Mononuclear cell (primary cell): ENCODE data around the gene ASB3. TPM values are rescaled to one million over a fixed set of nuclear protein-coding genes. Genes with fewer than 3 reads are reported as not detected.

Experiments used
- H3K27me3 ChIP-seq: 2 replicates; pipeline ENCODE4 v1.6.0; 2011; ENCODE audit warnings: low read length, control low read depth; ENCODE audit not compliant: insufficient read depth
- H3K4me1 ChIP-seq: 2 replicates; pipeline ENCODE4 v1.5.1; 2011; ENCODE audit warnings: mild to moderate bottlenecking, low read length, control low read depth; ENCODE audit not compliant: insufficient read depth
- H3K4me3 ChIP-seq: 2 replicates; pipeline ENCODE4 v1.5.1; 2011; ENCODE audit warnings: mild to moderate bottlenecking, low read length, moderate library complexity
- H3K9me3 ChIP-seq: 2 replicates; pipeline ENCODE4 v1.5.1; 2011; ENCODE audit warnings: low read depth, mild to moderate bottlenecking, control low read depth, low read length
- total RNA-seq: library from RNA; depleted of rRNA; stranded (reverse); fragments of >200 nt; gene quantifications from one replicate; pipeline ENCODE4 v1.2.3, GENCODE V29; 2012

Gene ASB3
- total RNA-seq, 1 donor: 33.7 TPM

- H3K27me3 ChIP-seq: no peaks in the 10 kb centered on the region
- H3K9me3 ChIP-seq: no peaks in the 10 kb centered on the region
- H3K4me1 ChIP-seq: no peaks in the 10 kb centered on the region
- H3K4me3 ChIP-seq: no peak overlapping the region
Measured at GRCh38 chr2:53813151-53813550, 26.4 kb upstream of the ASB3 start.

DNA sequence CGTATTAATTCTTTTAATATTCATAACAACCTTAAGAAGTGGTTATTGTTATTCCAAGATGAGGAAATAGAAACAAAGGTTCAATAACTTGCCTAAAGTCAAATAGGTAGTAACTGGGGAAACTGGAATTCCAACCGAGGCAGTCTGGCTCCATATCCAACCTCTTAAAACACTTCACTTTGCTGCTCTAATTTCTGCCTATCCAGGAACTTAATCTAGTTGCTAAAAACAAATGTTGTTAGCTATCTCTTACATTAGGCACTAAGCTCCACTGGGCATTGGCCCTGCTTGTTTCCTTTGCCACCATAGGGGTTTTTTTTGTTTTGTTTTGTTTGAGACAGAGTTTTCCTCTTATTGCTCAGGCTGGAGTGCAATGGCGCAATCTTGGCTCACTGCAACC lies 24.8 kb upstream of the ASB3 start:
- Histone ChIP-seq H3K27me3 (no peaks in the 10 kb centered on the region), H3K9me3 (no peaks in the 10 kb centered on the region), H3K4me1 (no peaks in the 10 kb centered on the region), H3K4me3 (no peak overlapping the region)

GRCh38 chr2:53802617-53803151 lies 15.9 kb upstream of the ASB3 start:
- no peaks in the 10 kb centered on the region for H3K4me1 ChIP-seq
- H3K4me3 ChIP-seq: no peak overlapping the region
- H3K27me3 ChIP-seq: no peaks in the 10 kb centered on the region
- no peaks in the 10 kb centered on the region for H3K9me3 ChIP-seq

DNA sequence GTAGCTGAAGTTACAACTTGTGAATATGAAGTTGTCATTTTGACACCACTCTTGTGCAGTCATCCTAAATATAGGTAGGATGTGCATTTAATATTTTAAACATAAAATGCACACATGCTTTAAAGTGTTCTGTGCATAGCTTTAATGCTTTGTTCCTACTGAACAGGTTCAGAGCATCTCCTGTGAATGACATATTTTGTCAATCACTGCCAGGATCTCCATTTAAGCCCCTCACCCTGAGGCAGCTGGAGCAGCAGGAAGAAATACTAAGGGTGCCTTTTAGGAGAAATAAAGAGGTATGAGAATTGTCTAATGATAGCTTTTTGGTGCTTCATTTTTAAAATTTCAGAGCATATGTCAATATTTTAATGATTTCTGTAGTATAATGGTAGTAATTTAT lies 14.8 kb upstream of the ASB3 start:
- Histone ChIP-seq H3K4me1 (no peaks in the 10 kb centered on the region), H3K27me3 (no peaks in the 10 kb centered on the region), H3K4me3 (no peak overlapping the region), H3K9me3 (no peaks in the 10 kb centered on the region)

GRCh38 chr2:53793821-53794220 lies 7.1 kb upstream of the ASB3 start:
- no peaks in the 10 kb centered on the region for H3K4me1 ChIP-seq

DNA sequence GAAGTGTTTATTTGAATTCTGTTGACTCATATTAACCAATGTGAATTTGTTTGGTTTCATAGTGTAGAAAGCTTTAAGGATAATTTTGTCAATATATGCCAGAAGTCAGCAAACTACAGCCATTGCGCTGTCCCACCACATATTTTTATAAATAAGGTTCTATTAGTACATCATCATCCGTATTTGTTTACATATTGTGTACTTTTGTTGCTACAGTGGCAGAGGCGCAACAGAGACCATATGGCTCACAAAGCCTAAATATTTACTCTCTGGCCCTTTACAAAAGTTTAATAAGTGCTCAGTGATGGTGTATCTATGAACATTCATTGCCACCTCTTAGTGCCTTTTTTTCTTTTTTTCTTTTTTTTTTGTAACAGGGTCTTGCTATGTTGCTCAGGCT lies 6.5 kb upstream of the ASB3 start:
- Histone ChIP-seq H3K4me1 (peaks cover 3% of the 10 kb centered on the region), H3K4me3 (no peak overlapping the region), H3K9me3 (no peaks in the 10 kb centered on the region), H3K27me3 (no peaks in the 10 kb centered on the region)

More at GRCh38 chr2:53793821-53794220, 7.1 kb upstream of the ASB3 start:
- no peak overlapping the region for H3K4me3 ChIP-seq
- H3K9me3 ChIP-seq: no peaks in the 10 kb centered on the region
- no peaks in the 10 kb centered on the region for H3K27me3 ChIP-seq

GRCh38 chr2:53787614-53788289 lies 999 bp upstream of the ASB3 start:
- Histone ChIP-seq H3K4me3 (peak overlapping the region; percentile 96), H3K27me3 (no peaks in the 10 kb centered on the region), H3K9me3 (no peaks in the 10 kb centered on the region), H3K4me1 (peaks cover 36% of the 10 kb centered on the region)

- Histone ChIP-seq H3K9me3 (no peaks in the 10 kb centered on the region), H3K27me3 (no peaks in the 10 kb centered on the region), H3K4me1 (peaks cover 40% of the 10 kb centered on the region), H3K4me3 (peak overlapping the region; percentile 96)
Measured at GRCh38 chr2:53786352-53786704, 425 bp downstream of the ASB3 start.

GRCh38 chr2:53785366-53785765 lies 1.4 kb downstream of the ASB3 start:
- Histone ChIP-seq H3K4me3 (no peak overlapping the region), H3K27me3 (no peaks in the 10 kb centered on the region), H3K4me1 (peaks cover 40% of the 10 kb centered on the region), H3K9me3 (no peaks in the 10 kb centered on the region)

DNA sequence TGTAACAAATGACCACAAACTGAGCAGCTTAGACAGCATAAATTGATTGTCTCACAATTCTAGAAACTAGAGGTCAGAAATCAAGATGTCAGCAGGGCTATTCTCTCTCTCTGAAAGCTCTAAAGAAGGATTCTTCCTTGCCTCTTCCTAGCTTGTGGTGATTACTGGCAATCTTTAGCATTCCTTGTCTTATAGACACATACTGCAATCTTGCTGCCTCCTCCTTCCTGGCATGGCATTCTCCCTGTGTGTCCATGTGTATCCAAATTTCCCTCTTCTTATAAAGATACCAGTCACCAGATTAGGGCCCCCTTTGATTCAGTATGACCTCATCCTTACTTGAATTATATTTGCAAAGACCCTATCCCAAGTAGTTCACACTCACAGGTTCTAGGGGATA lies 2.3 kb downstream of the ASB3 start:
- Histone ChIP-seq H3K9me3 (no peaks in the 10 kb centered on the region), H3K4me1 (peaks cover 40% of the 10 kb centered on the region), H3K4me3 (no peak overlapping the region), H3K27me3 (no peaks in the 10 kb centered on the region)

GRCh38 chr2:53782676-53783075 lies 4.1 kb downstream of the ASB3 start:
- Histone ChIP-seq H3K27me3 (no peaks in the 10 kb centered on the region), H3K4me1 (peaks cover 31% of the 10 kb centered on the region), H3K9me3 (no peaks in the 10 kb centered on the region), H3K4me3 (no peak overlapping the region)

GRCh38 chr2:53780056-53780455 lies 6.7 kb downstream of the ASB3 start:
- Histone ChIP-seq H3K27me3 (no peaks in the 10 kb centered on the region), H3K4me1 (peaks cover 17% of the 10 kb centered on the region), H3K9me3 (no peaks in the 10 kb centered on the region), H3K4me3 (no peak overlapping the region)

- Histone ChIP-seq H3K4me1 (peaks cover 6% of the 10 kb centered on the region), H3K27me3 (no peaks in the 10 kb centered on the region), H3K9me3 (no peaks in the 10 kb centered on the region), H3K4me3 (no peak overlapping the region)
Measured at GRCh38 chr2:53778536-53779162, 8.1 kb downstream of the ASB3 start.

GRCh38 chr2:53777134-53777533 lies 9.6 kb downstream of the ASB3 start:
- no peaks in the 10 kb centered on the region for H3K4me1 ChIP-seq
- H3K9me3 ChIP-seq: no peaks in the 10 kb centered on the region
- no peak overlapping the region for H3K4me3 ChIP-seq
- no peaks in the 10 kb centered on the region for H3K27me3 ChIP-seq

GRCh38 chr2:53770264-53770663 lies 16.5 kb downstream of the ASB3 start:
- no peaks in the 10 kb centered on the region for H3K9me3 ChIP-seq
- peaks cover 13% of the 10 kb centered on the region for H3K4me1 ChIP-seq

More at GRCh38 chr2:53770264-53770663, 16.5 kb downstream of the ASB3 start:
- H3K4me3 ChIP-seq: no peak overlapping the region
- no peaks in the 10 kb centered on the region for H3K27me3 ChIP-seq
